Measurements from ENCODE around the gene MCRS1.

DNA sequence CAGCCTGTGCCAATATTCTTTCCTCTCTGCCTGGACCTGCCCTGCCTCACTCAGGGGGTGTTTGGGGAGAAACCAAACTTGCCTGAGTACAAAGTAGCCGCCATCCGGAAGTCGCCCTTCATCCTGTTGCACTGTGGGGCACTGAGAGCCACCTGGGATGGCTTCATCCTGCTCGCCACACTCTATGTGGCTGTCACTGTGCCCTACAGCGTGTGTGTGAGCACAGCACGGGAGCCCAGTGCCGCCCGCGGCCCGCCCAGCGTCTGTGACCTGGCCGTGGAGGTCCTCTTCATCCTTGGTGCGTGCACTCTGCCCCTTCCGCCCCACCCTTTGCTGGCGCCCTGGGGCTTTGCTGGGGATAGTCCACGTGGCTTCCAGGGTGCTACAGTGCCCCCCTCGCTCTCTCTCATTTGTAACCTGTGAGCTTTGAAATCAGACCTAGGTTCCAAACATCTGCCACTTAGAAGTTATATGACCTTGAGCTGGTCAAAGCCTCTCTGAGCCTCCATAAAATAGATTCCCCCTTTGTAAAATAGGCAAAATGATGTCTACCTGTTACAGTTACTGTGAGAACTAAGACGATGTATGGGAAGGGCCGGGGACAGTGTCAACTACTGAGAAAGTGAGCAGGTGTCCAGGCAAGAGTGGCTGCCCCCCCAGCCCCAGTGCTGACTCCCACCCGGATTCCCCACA, 24.6 kb downstream of the MCRS1 start:
- TF ChIP-seq, protein P1, sequence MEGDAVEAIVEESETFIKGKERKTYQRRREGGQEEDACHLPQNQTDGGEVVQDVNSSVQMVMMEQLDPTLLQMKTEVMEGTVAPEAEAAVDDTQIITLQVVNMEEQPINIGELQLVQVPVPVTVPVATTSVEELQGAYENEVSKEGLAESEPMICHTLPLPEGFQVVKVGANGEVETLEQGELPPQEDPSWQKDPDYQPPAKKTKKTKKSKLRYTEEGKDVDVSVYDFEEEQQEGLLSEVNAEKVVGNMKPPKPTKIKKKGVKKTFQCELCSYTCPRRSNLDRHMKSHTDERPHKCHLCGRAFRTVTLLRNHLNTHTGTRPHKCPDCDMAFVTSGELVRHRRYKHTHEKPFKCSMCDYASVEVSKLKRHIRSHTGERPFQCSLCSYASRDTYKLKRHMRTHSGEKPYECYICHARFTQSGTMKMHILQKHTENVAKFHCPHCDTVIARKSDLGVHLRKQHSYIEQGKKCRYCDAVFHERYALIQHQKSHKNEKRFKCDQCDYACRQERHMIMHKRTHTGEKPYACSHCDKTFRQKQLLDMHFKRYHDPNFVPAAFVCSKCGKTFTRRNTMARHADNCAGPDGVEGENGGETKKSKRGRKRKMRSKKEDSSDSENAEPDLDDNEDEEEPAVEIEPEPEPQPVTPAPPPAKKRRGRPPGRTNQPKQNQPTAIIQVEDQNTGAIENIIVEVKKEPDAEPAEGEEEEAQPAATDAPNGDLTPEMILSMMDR (IDR thresholded peaks at IDR 0.05) = no peak
- TF ChIP-seq POLR2A (IDR thresholded peaks at IDR 0.05) = no peak
